Measurements from ENCODE around the gene HMGB3. TPM values are rescaled to one million over a fixed set of nuclear protein-coding genes. Genes with fewer than 3 reads are reported as not detected.

Gene HMGB3
- total RNA-seq, 1 experiment from 2014 or later: 373 TPM

DNA sequence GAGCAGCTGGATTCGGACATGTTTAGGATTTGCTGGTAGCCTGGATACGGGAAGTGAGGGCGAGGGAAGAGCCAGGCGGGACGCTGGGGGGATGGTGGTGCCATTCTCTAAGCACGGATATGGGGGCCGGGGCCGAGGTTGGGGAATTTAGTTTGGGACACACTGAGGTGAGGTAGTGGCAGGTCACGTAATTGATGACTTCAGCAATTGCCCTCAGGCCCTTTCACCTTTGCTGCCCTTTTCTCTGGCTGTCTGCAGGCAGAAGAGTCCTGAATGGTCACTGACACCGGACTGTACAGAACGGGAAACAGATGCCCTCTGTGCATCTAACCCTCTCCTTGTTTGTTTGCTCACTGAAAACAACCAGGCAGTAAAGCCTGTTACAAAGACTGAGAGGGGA, 16.9 kb upstream of the HMGB3 start:
- no peak overlapping the region for H4K8ac ChIP-seq (replicated peaks; ENCODE audit: insufficient read length, low read depth, low read length)
- H2BK15ac ChIP-seq (ENCODE audit: low read depth, low read length): no peak overlapping the region
- H3K9ac ChIP-seq (ENCODE audit: extremely low read depth, insufficient read length, low read length): no peak overlapping the region
- H3K79me2 ChIP-seq (ENCODE audit: insufficient read depth, low read length): no peaks in the 10 kb centered on the region
- no peak for DNase-seq
- Mint-ChIP-seq H3K9me3 (peaks cover 51 to 65% of the 10 kb centered on the region in 2 experiments), H3K27ac (no peak overlapping the region; a peak in 1 of 7 replicates), H3K27me3 (ENCODE audit: low read depth) (peaks cover 5% of the 10 kb centered on the region), H3K4me1 (peaks cover 14 to 19% of the 10 kb centered on the region in 2 experiments), H3K36me3 (ENCODE audit: insufficient read depth in 1 of 3, low read depth in 3 of 3) (peaks cover 0 to 5% (median 3%) of the 10 kb centered on the region in 3 experiments; a peak in 2 of 7 replicates), H3K4me3 (no peak overlapping the region)
- no peak overlapping the region for H3T11ph ChIP-seq (ENCODE audit: low read length)
- no peak overlapping the region for H3K4me2 ChIP-seq (ENCODE audit: insufficient read depth, insufficient read length, low read length)
- H3K79me1 ChIP-seq (ENCODE audit: insufficient read depth, low read depth, low read length, poor library complexity, severe bottlenecking): no peaks in the 10 kb centered on the region
- H2AK5ac ChIP-seq (ENCODE audit: insufficient read length, low read length): no peak overlapping the region
- no peaks in the 10 kb centered on the region for H3K9me3 ChIP-seq (ENCODE audit: control insufficient read depth, low read depth, low read length)
- no peak overlapping the region for H3K18ac ChIP-seq (ENCODE audit: insufficient read length, low read depth, low read length)
- H2BK5ac ChIP-seq (ENCODE audit: insufficient read length, low read length): no peak overlapping the region
- H3K23me2 ChIP-seq (ENCODE audit: insufficient read length, low read depth, low read length, poor library complexity, severe bottlenecking): no peaks in the 10 kb centered on the region
- H3K14ac ChIP-seq (ENCODE audit: insufficient read depth, low read length): no peak overlapping the region; the same call in 1 of the 2 replicates
- no peak overlapping the region for H4K5ac ChIP-seq (ENCODE audit: insufficient read length, low read depth, low read length)
- H3K23ac ChIP-seq (ENCODE audit: insufficient read length, low read depth, low read length): no peak overlapping the region
- no peak overlapping the region for H2BK20ac ChIP-seq (ENCODE audit: low read depth, low read length, poor library complexity, severe bottlenecking)
- H3K56ac ChIP-seq (ENCODE audit: insufficient read length, low read depth, low read length): no peak overlapping the region
- no peak overlapping the region for H2AFZ ChIP-seq (ENCODE audit: low read length)
- no peaks in the 10 kb centered on the region; the same call in 1 of the 2 replicates for H3K4me1 ChIP-seq (ENCODE audit: insufficient read depth, low read length)
- WGBS (ENCODE audit: extremely low coverage, insufficient read length, low lambda C conversion rate): no CpG with 5 or more reads among the region's 11 CpGs
- no peak overlapping the region for H3K4ac ChIP-seq (ENCODE audit: low read depth, low read length)
- H4K91ac ChIP-seq (ENCODE audit: insufficient read length, low read depth, low read length): no peak overlapping the region
- H2BK120ac ChIP-seq (ENCODE audit: low read depth, low read length, poor library complexity, severe bottlenecking): no peak overlapping the region
- no peaks in the 10 kb centered on the region for H4K20me1 ChIP-seq (ENCODE audit: control insufficient read depth, insufficient read depth, insufficient read length)
- H2BK12ac ChIP-seq (ENCODE audit: insufficient read length, low read depth, low read length): no peak overlapping the region
- H3K27me3 ChIP-seq (ENCODE audit: insufficient read depth, low read length): no peaks in the 10 kb centered on the region
- TF ChIP-seq, protein P1, sequence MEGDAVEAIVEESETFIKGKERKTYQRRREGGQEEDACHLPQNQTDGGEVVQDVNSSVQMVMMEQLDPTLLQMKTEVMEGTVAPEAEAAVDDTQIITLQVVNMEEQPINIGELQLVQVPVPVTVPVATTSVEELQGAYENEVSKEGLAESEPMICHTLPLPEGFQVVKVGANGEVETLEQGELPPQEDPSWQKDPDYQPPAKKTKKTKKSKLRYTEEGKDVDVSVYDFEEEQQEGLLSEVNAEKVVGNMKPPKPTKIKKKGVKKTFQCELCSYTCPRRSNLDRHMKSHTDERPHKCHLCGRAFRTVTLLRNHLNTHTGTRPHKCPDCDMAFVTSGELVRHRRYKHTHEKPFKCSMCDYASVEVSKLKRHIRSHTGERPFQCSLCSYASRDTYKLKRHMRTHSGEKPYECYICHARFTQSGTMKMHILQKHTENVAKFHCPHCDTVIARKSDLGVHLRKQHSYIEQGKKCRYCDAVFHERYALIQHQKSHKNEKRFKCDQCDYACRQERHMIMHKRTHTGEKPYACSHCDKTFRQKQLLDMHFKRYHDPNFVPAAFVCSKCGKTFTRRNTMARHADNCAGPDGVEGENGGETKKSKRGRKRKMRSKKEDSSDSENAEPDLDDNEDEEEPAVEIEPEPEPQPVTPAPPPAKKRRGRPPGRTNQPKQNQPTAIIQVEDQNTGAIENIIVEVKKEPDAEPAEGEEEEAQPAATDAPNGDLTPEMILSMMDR (conservative IDR thresholded peaks at IDR 0.05): no peak
- H3K27ac ChIP-seq (ENCODE audit: insufficient read length, low read depth, low read length): no peak overlapping the region
